SKM-1 treated with dmso at 0.1 percent for 144 hours (cell line): ENCODE measurements around the gene AP1AR.

ENCODE experiments used
- DNase-seq: peaks from one replicate; lab custom pipeline; 2025; ENCODE audit not compliant: unreplicated experiment; lab: John Stamatoyannopoulos, UW

AP1AR gene

DNA sequence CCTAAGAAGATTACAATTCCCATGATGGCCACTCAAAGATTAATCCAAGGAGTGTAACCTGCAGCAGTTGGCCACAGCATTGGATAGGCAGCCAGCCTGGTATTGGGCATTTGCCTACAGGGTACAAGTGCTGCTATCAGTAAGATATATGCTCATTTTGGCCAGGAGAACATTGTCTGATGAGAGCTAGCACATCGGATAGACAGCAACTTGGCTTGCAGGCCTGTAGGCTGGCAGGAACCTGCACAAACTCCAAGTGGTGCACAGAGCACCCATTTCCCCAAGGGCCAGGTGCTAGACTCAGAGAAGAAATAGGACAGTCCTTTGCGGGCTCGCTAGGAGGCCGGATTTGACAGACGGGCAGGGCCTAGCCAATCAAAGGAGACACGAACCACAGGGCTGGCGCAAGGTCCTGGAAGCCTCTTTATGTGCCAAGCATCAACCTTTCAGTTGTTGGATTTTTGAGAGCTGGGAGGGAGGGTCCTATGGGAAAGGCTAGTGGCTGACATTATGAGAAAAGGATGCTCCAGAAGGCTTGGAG is 11.7 kb upstream of the AP1AR start:
- no peak for DNase-seq

DNA sequence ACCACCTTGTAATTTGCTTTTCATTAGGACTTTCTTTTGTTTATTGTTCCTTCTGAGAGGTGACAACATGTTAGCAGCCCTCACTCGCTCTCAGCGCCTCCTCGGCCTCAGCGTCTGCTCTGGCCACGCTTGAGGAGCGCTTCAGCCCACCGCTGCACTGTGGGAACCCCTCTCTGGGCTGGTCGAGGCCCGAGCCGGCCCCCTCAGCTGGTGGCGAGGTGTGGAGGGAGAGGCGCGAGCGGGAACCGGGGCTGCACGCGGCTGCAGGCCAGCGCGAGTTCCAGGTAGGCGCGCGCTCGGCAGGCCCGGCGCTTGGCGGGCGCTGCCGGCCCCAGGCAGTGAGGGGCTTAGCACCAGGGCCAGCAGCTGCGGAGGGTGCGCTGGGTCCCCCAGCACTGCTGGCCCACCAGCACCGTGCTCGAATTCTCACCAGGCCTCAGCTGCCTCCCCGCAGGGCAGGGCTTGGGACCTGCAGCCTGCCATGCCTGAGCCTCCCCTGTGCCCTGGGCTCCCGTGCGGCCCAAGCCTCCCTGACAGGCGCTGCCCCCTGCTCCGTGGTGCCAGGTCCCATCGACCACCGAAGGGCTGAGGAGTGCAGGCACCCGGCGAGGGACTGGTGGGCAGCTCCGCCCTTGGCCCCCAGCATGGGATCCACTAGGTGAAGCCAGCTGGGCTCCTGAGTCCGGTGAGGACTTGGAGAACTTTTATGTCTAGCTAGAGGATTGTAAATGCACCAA is 9.2 kb upstream of the AP1AR start:
- DNase-seq = no peak

DNA sequence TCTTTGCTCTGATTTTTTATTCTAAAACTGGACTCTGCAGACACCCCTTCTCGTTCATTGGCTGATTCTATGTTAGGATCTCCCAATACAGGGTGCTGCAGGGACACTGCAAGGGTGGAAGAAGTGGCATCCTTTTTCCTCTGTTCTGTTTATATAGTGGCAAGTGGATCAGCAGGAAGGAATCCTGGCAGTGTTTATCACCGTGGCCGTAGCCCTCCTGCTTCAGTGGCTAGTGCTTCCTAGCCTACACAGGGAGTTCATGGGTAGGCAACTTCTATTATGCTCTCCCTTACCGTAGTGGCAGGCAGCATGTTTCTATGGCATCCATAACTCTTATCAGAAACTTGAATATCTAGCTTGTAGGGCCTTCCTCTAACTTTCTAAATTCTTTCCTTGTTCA is 6.4 kb upstream of the AP1AR start:
- no peak for DNase-seq

DNA sequence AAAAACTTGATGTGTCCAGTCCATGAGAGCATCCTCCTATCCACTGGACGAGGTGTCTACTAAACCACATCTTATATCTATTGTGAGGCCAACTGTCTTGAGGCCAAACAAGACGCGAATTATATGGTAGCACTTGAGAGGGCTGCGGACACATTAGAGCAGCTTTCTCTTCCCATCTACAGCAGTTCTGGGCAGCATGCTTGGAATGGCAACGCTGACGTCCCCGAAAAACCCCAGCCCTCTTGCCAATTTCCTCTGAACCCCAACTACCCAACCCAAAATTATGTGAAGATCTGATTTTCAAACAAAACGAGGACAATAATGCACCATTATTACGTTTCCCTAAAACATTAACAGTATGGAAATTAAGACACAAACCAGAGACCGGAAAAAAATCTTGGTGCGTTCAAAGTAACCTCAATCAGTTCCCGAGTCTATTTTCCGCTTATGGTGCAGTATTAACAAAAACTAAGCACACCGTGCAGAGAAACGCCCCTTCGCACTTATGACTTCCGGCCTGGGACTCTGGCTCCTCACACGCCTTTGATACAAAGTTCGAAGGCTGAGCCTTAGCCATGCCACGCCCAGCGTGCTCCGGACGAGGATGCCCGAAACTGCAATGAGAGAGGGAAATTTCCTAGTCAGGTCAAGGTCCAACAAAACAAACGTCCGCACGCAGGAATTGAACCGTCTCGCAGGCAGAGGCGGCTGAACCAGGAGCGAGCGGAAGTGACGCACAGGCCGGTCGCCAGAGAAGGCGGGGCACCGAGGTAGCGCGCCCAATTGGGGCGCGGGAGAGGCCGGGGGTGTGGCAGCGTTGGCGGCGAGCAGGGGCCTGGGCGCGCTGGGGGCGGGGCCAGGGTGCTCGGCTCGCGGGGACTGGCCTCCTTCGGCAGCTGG is 458 bp upstream of the AP1AR start:
- peak; percentile 94 for DNase-seq

DNA sequence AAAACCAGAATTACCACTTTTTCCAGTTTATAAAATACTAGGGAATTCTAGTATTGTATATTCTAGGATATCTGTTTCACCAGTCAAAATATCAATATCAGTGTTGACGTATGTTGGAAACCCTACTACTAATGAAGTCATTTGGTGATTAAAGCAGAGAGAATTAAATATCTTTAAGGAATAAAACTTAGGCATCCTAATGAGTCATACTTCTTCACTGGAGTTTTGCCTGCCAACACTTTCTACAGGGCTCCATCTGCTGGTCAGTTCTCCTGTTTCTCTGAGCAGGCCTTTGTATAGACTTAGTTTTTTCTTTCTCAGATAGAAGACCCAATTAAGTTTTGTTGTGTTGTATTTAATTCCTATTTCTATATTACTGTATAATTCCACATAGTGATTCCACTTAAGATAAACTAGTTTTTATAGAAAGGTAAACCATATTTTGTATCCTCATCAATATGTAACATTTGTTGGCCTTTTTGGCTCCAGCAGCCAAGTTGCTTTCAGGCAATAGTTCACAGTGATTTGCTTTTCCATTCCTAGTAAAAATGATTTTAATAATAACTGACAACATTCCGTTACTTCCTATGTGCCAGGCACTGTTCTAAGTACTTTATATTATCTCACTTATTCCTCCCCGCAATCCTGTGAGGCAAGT is 3.5 kb downstream of the AP1AR start:
- peak; percentile 74 for DNase-seq

DNA sequence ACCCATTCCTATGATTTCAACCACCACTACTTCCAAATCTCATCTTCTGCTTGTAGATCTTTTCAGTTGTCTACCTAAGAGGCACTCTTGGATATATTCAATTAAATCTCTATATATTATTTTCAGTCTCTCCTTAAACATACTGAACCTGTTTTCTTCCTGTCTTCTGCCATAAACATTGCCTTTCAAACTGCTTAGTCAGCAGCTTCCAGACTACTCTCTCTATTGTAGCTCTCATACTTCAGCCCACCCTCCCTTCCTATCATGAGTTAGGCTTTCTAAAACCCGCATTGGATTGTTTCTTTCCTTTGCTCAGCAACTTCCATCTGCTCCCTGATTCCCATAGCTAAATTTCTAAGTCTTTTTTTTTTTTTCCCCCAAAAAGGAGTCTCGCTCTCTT is 4.5 kb downstream of the AP1AR start:
- no peak for DNase-seq

DNA sequence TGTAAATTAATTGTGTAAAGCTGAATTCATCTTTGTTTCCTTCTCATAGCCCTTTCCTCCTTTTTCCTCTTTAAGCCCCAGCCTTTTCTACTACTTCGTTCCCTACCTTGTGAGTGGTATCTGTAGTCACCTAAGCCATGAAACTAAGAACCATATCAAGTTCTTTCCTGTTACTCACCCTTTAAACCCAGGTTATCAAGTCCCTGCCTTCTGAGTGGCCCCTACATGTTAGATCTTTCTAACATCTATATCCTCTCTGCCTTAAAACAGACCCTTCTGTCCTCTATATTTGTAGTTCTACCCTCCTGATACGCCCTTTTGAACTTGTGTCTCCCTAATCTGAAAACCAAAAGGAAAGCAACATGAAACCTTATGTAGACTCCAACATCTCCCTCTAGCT is 7.2 kb downstream of the AP1AR start:
- no peak for DNase-seq

DNA sequence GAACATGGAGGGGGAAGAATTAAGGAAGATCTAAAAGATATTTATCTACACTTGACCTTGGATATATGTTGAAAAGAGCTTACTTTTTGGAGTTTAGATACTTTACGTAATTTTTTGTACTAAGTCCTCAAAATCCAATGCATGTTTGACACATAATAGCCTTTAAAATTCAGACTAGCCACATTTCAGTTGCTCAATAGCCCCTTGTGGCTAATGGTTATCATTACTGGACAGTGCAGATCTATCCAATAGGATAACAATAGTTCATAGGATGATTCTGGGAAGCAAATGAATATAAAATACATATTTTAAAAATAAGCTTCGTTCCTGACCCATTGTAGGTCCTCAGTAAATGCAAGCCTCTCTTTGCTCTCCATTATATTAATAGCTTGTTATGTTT is 13.8 kb downstream of the AP1AR start:
- no peak for DNase-seq

DNA sequence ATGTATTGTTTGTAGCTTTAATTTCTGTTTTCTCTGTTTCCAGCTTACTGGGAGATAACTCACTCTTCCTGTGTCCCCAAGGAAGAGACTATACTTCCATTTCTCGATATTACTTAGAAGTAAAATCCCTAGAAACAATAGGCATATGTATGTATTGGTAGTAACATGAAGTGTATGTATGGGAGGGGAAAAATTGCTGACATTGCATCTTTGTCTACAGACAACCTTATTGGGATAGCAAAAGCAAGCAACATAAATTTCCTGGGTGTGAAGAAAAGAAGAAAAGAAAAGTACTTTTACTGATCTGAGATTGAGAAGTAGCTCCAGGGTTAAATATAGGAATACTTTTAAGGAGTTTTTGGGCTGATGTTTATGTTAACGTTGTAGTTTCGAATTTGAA is 15.4 kb downstream of the AP1AR start:
- DNase-seq = no peak

DNA sequence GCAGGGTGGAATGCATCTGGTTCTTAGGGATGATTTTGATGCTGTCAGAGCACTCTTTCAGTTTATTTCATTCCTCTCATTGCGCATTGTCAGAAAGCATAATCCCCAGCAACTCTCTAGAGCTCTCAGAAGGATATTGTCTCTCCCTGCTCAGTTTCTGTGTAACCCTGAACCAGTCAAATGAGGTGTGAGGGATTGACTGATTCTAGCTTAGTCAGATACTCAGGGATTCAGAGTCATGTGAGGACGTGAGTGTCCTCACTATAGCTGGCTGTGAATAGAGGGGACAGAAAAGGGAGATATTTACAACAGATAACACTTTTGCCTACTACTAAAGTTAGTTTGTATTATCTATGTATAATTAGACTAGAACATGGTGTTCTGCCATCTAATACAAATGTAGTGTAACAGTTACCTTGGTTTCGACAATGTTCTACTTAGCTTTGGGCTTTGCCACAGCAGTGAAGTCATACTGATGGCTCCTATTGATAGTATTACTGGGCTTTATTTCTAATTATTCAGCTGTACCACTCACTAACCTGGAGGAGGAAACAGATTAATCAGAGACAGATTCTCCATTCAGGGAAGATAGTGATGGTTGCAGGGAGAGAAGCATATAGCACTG is 19.5 kb downstream of the AP1AR start:
- no peak for DNase-seq

DNA sequence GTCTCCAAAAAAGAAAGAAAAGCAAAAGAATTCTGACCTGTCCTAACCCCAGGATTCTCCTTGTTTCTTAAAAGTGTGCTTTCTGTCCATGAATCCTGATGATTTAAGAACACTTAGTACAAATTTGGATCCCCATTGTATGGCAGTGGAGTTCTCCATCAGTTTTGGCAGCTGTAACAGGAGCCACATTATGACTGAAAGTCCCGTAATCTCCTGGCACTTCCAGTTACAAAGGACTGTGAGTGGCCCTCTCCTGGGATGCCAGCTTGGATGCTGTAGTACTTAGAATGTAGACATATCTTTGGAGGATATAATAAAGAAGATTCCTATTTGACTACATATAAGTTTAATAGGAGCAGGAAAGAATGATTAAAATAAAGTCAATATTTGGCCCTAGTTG is 20.6 kb downstream of the AP1AR start:
- no peak for DNase-seq

DNA sequence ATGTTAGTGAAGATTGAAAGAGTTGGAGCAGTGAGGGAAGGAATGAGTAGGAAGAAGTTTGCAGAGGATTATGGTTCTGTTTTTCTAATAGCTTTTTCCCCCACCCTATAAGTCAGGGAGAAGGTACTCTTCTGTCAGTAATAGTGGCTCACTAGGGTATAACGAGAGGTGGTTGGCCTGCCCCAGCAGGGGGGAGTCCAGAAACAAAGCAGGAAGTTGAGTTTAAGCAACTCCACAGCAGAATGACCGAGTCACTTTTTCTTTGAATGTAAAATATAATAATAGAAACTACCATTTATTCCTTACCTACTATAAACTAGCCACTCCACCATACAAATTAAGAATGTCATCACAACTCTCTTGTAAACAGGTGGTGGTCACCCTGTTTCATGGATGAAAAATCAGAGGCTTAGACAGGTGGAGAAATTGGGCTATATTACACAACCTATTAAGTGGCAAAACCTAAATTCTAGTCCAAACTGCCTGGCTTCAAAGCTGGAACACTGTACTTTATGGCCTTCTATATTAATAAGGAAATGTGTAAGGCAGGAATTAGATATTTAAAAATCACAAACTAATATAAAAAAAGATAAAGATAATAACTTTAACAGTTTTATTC is 21.9 kb downstream of the AP1AR start:
- peak; percentile 47 for DNase-seq

DNA sequence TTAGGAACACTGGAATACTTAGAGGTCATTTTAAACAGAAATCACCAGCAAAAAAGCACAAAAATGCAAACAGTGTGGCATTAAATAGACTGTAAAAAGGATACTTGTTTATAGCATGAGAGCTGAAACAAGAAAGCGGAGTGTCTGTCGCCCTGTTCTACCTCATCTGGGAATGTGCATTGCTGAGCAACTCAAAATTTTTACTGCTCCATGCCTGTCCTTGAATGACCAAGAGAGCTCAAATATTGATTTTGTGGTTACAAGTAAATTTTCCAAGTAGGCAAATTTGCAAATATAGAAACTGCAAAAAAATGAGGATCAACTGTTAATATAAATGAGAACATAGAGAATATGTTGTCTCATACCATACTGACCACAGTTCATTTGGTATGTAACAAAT is 25.5 kb downstream of the AP1AR start:
- DNase-seq = no peak

DNA sequence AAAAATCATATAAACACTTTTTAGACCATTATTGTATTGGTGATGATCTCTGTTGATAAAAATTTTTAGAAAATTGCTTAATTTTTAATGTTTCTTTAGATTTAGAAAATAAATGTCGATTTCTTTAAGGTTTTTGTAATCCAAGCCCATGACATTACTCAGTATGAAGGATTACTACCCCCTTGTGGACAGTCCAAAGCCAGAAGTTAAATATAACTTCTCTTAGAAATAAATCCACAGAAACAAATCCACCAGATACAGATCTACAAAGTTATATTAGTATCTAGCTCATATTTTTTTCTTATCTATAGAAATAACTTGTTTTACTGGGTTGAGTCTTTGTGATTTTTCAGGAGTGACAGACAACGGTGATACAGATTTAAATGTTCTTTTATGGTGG is 35.2 kb downstream of the AP1AR start:
- DNase-seq = peak; percentile 14

DNA sequence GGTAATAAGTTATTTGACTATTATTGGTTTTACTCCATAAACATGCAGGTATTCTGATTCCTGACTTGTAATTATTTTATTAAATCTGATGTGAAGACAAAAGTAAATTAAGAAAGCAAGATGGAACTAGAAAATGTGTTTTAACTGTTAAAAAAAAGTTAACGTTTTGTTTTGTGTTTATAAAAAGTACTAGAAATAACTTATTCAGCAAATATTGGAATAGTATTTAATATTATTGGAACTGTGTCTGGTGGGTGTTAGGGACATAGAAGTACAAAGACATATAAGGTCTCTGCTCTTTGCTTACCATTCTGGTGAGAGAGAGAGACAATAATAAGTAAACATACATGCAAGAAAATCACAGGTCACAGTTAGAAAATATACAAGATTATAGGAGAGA is 38.5 kb downstream of the AP1AR start:
- DNase-seq = no peak

DNA sequence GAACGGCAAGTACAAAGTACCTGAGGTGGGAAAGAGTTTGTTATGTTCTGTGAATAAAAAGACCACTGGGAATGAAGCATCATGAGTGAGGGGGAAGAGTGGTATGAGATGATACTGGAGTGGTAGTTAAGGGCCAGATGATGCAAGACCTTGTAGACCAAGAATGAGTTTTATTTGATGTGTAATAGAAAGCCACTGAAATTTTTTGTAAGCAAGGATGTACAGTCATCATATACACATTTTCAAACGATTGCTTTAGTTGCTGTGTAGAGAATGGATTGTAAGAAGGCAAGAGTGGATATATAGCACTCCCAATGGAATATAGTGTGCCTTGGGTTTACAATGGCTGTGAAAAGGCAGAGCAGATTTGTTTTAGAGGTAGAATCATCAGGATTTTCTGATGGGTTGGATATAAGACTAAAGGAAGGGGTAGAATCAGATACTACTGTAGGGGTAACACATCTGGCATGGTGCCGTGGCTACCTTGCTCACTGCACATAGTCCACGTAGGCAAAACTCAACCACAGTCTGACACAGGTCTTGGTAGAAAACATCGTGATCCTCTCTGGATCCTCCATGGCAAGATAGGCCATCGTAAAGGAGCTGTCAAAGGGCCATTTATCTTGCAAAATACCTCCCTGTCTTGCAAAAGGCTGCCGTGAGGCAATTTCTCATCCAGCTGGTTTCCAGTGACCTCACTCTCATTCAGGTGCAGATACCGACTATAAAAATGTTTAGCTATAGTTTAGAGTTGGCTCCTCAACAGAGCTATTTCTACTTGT is 39.2 kb downstream of the AP1AR start:
- DNase-seq = no peak

DNA sequence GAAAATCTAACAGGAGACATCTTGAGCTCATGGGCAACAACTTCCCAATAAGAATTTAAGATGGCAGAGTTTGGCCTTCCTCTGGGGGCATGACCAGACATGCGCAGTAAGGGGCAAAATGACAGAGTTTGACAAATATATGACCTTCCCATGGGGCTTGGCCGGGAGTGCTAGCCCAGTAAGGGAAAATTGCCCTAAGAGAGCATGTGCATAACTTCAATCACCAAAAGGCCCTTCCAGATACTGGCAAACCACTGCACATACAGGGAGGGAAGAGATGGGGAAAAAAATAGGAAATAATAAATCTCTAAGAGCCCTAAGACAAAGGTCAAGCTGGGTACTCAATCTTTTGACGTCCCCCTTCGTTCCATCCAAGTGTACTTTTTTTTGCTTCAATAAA is 40.7 kb downstream of the AP1AR start:
- no peak for DNase-seq

DNA sequence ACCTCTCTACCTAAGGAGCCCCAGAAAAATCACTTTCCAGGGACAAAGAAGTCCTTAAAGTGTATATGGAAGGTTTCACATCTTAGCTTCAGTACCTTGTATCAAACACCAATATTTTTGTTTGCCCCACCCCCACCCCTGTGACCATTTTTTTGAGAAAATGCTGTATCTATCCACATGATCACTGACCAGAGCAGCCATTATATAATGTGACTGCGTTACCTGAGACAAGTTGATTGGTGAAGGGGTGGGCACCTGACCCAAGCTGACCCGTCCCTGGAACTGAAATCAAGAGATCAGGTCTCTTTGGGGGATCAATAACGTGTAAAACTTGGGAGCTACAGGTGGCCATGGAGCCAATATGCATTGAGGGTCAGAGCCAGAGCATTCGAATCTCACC is 43.4 kb downstream of the AP1AR start:
- no peak for DNase-seq

DNA sequence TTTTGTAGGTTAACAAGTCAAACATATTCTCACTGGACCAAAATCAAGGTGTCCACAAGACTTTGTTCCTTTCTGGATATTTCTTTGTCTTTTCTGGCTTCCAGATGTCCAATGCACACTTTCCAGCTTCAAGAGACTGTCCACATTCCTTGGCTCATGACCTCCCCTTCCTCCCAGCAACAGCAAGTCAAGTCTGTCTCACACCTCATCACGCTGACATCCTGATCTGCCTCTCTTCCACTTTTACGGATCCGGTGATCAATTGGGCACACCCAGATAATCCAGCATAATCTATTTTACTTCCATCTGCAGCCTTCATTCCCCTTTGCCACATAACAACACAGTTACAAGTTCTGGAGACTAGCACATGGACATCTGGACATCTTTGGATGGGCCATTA is 44.5 kb downstream of the AP1AR start:
- no peak for DNase-seq

DNA sequence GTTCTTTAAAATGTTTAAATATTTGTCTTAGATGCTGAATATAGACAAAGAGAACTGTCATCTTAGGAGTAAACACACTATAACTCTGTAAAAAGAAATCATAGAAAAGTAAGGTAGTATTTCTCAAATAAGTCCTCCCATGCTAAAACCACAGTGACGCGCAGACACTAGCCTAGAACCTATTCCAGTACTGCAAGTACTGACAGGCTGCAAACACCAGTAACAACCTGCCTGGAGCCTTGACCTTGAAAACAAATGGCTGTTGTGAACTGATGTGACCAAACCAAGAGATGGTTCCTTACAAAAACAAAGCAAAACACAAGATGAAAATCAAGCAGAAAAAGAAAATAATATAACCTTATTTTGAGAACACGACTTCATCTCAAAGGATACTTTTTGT is 45.6 kb downstream of the AP1AR start:
- DNase-seq = no peak
